Inflammatory macrophage (primary cell): ENCODE measurements around the gene FKBP5.
"Not testable (repeated sequence)": the region's sequence is repeated elsewhere in the genome, so short reads cannot be mapped to it uniquely, and the experiment has no call there.

ENCODE experiments used
- DNase-seq, 2 donors: peaks; one replicate each; pipeline ENCODE4 v3.0.0-alpha.2; 2020 to 2022

FKBP5 gene

DNA sequence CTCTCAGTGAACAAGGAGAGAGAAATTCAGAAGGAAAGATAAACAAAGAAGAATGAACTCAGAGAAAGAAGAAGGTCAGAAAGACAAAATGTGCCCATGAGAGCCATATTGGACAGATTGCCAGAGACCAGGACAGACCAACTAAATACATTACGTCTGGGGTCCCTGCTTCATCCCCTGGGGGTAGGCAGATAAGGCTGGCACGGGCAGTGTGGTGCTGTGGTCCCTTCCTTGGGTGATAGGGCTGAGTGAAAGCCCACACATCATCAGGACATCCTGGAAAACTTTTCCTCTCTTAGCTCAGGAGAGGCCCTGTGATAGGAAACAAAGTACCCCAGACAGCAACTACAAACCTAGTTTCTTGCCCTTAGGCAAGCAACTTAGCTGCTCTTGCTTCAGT lies 34.9 kb upstream of the FKBP5 start:
- no peak for DNase-seq

- no peak for DNase-seq
Measured at GRCh38 chr6:35722121-35722761, 33.5 kb upstream of the FKBP5 start.

DNA sequence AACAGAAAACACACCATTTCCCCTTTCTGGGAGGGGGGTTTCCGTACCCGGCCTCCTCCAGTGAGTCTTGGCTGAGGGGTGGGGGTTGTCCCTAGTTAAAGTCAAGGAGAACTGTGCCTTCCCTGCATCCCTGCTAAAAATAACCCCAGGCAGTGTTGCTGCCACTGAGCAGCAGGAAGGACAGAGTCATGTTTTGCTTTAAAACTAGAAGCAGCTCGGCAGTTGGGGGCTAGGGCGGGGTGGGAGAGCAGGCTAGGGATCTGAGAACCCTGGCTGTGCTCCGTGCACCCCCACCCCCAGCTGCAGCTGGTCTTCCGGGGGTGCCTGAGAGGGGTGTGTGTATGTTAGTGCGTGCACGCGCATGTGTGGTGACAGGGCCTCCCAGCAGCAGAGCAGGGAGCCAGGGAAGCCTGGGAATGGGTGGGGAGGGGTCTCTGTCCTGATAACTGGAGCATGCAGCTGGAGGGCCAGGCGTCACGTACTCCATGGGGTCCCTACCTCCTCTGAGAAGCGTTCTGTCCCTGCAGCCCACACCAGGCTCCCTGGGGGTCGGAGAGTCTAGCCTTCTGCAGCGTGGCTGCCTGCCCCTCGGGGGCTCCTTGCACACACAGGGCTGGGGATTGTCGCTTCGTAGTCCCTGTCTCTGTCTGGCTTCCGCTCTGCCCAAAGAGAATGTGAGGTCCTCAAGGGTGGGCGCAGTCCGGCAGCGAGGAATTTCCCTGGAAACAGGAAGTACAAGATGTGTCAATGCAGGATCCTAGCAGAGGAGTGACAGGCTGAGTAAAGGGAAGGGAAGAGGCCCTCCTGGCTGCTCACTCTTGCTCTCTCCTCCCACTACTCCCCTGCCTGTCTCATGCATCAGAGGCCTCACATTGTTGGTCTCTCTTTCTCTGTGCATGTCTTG lies 31.4 kb upstream of the FKBP5 start:
- DNase-seq: peak; percentile 77 to 86

- DNase-seq: no peak
Measured at GRCh38 chr6:35719404-35719829, 30.7 kb upstream of the FKBP5 start.

GRCh38 chr6:35718911-35719381 lies 30.2 kb upstream of the FKBP5 start:
- no peak for DNase-seq

DNA sequence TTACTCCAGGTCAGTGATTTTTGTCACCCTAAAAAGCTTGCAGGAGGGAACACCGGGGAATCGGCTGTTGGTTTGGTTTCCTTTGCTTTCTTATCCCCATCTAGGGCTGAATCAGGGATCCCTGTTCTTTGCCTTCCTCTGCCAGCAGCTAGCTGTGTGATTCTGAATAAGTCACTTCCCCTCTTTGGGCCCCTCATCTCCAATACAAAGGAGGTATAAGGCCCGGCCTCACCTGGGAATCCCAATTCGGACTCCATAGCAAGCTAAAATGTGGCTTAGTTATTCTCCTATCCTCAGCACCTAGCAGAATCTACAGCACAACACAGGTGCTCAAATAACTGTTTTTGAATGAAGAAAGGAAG lies 29.6 kb upstream of the FKBP5 start:
- no peak for DNase-seq

DNA sequence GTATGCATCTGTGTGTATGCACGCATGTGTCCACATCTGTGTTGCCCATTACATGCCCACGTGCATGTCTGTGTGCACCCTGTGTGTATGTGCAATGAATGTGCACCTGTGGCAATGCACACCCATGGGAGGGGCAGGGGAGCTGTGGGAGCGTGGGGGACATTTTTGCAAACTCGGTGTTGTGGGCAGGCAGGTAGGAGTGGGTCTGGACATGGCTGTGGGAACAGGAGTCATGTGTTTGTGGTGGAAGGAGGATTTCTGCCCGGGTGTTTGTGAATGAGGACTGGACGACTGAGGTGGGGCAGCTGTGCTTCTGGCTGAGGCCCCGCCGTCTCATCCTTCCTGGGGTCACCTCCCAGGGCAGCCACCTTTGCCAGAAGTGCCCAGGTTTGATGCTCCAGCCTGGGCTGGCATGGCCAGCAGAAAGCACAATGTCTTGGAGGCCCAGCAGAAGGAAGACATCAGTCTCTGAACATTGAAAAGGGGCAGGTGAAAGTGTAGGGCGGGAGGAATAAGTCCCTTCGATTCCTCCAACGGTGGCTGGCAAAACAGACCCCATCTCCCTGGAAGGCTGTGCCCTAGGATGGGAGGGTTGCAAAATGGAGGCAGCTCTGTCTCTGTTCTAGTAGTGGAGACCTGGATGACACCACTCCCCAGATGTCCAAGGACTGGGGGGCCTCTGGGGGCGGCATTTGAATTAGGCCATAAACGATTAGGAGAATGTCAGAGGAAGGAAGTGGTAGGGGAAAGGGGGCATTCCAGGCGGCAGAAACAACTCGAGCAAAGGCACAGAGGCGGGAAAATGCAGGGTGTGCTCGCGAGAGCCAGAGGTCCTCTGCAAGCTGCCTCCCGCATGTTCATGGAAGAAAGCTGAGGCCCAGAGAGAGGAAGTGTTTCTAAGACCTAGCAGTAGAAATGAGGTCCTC lies 29.0 kb upstream of the FKBP5 start:
- DNase-seq: peak; percentile 31 to 47

- DNase-seq: no peak
Measured at GRCh38 chr6:35716798-35717197, 28.1 kb upstream of the FKBP5 start.

- no peak for DNase-seq
Measured at GRCh38 chr6:35713006-35713767, 24.5 kb upstream of the FKBP5 start.

DNA sequence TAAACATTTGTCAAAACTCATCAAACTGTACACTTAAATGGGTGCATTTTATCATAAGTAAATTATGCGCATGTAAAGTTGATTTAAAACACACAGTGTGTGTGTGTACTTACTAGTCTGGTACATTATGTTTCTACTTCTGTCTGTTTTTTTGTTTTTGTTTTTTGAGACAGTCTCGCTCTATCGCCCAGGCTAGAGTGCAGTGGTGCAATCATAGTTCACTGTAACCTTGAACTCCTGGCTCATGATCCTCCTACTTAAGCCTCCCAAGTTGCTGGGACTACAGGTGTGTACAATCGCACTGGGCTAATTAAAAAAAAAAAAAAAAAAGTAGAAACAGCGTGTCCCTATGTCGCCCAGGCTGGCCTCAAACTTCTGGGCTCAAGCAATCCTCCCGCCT lies 23.0 kb upstream of the FKBP5 start:
- DNase-seq: no peak

GRCh38 chr6:35710241-35710847 lies 21.6 kb upstream of the FKBP5 start:
- DNase-seq: no peak

- DNase-seq: no peak
Measured at GRCh38 chr6:35708585-35708984, 19.9 kb upstream of the FKBP5 start.

DNA sequence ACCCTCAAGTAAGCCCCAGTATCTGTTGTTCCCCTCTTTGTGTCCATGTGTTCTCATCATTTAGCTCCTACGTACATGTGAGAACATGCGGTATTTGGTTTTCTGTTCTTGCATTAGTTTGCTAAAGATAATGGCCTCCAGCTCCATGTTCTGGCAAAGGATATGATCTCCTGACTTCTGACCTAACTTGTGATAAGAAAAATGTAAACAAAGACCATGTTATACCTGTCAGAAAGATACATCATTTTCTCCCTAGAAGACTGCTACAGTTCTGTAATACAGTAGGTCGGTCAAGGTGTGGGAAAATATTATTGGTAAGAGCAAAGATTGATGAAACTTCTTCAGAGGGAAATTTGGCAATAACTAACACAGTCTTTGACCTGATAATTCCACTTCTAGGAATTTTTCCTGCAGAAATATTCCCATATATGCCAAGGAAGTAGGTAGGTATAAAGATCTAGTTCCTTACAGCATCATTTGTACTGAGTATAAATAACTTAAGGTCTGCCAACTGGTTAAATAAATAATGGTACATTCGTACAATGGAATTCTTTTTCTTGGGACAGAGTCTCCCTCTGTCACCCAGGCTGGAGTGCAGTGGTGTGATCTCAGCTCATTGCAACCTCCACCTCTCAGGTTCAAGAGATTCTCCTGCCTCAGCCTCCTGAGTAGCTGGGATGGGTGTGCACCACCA lies 19.1 kb upstream of the FKBP5 start:
- no peak for DNase-seq

DNA sequence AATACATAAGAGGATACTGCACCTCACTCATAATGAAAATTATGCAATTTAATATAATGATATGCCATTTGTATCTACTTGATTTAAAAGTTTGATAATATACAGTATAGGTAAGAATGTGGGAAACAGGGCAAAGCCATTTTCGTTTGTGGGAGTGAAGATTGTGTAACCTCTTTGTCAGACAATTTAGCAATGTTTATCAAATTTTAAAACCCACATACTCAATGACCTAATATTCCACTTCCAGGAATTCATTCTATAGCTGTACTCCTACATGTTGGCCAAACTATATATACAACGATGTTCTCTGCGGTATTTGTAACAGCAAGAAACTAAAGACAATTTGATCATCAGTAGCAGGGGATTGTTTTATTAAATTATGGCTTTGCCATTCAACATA lies 17.8 kb upstream of the FKBP5 start:
- DNase-seq: peak; percentile 73 to 88

DNA sequence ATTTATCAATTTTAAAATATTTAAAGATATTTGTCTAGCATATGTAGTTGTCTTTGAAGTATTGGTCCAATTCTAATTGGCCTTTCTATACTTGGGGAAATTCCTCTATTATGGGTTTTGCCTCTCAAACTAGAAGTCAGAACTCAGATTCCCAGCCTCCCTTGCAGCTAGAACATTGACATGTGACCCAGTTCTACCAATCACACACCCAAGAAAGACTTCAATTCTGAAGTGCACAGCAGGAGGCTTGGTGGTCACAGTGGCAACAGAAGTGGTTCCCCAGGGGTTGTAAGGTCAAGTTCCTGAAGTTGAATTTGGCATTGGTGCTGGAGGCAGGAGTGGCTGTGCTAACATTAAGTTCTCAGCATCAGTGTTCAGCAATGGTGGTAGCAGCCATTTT lies 14.8 kb upstream of the FKBP5 start:
- peak; percentile 15 to 21 for DNase-seq

GRCh38 chr6:35698858-35699257 lies 10.1 kb upstream of the FKBP5 start:
- no peak for DNase-seq

DNA sequence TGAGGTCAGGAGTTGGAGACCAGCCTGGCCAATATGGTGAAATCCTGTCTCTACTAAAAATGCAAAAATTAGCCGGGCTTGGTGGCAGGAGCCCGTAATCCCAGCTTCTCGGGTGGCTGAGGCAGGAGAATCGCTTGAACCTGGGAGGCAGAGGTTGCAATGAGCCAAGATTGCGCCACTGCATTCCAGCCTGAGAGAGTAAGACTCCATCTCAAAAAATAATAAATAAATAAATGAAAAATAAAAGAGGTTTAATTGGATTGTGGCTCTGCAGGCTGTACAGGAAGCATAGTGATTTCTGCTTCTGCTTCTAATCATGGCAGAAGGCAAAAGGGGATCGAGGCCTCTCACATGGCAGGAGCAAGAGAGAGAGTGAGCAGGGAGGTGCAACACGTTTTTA lies 9.7 kb upstream of the FKBP5 start:
- DNase-seq: not testable (repeated sequence)

GRCh38 chr6:35694462-35694861 lies 5.7 kb upstream of the FKBP5 start:
- peak; percentile 32 to 51 for DNase-seq

DNA sequence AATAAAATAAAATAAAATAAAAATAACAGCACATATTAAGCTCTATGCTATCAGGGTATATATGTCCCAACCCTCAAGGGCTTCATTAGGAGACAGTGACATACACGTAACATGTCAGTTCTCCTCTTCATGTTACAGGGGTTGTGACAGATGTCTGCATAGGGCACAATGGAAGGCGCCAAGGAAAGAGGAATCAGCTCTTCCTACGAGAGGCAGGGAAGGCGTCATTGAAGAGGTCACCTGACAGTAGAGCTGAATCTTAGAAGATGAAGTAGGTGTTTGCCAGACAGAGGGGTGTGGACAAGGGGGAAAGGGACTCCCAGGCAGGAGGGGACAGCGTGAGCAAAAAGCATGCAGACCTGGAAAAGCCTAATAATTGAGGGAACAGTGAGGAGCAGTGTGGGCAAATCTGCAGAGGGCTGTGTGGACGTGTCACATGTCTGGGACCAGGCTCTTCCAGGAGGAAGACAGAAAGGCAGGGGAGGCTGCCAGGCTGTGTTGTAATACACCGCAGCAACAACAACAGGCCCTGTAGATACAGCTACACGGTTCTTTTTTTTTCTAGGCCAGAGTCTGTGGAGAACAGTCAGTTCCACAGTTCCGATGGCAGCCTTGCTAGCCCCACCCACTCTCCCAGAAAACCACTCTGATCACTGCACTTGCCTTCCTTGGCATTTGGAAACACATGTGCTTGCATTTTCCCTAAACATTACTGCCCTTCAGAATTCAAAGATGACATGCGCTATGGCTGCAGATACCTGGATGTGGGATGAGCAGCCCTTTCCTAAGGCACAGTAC lies 2.5 kb upstream of the FKBP5 start:
- peak; percentile 92 to 96 for DNase-seq

DNA sequence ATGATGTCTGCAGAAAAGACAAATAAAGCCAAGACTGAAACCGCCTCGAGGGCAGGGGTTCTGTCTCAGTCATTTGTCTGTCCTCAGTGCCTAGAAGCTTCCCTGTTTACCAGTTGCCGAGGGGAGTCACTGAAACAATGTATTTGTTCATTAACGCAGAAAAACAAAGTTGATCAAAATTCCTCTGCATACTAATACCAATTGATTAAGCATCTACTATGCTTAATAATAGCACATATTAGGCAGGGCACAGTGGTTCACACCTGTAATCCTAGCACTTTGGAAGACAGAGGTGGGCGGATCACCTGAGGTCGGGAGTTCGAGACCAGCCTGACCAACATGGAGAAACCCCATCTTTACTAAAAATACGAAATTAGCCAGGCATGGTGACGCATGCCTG lies 1.8 kb upstream of the FKBP5 start:
- no peak for DNase-seq
